ENCODE measurements around the gene ZNF598. TPM values are rescaled to one million over a fixed set of nuclear protein-coding genes. Genes with fewer than 3 reads are reported as not detected.
"Not testable (repeated sequence)": the region's sequence is repeated elsewhere in the genome, so short reads cannot be mapped to it uniquely, and the experiment has no call there.

Gene ZNF598
- total RNA-seq, 3 donors from 2014 or later = 16.0 to 25.2 (median 22.2) TPM

GRCh38 chr16:2016407-2016922 is 6.8 kb upstream of the ZNF598 start:
- H3K9me3 ChIP-seq = no peaks in the 10 kb centered on the region
- intact Hi-C loops (cut with DNase I; ENCODE audit: low total_unique reads) = no loop called here
- H3K27me3 ChIP-seq = peaks cover 8 to 20% of the 10 kb centered on the region in 2 donors
- no peak overlapping the region for H3K4me3 ChIP-seq
- TF ChIP-seq CTCF (IDR thresholded peaks at IDR 0.05) (no peak), POLR2AphosphoS5 (IDR thresholded peaks at IDR 0.05) (no peak), POLR2A (IDR thresholded peaks at IDR 0.05) (no peak)
- no peak for DNase-seq (ENCODE audit: low spot score in 2 of 2)
- H3K36me3 ChIP-seq = no peaks in the 10 kb centered on the region
- no peak overlapping the region for H3K27ac ChIP-seq
- peaks cover 3 to 7% of the 10 kb centered on the region in 2 donors for H3K4me1 ChIP-seq

- Histone ChIP-seq H3K27ac (no peak overlapping the region), H3K27me3 (peaks cover 8 to 20% of the 10 kb centered on the region in 2 donors), H3K4me3 (no peak overlapping the region), H3K36me3 (no peaks in the 10 kb centered on the region), H3K4me1 (peaks cover 3 to 7% of the 10 kb centered on the region in 2 donors), H3K9me3 (no peaks in the 10 kb centered on the region)
- no peak for DNase-seq (ENCODE audit: low spot score in 2 of 2)
- no peak for TF ChIP-seq POLR2AphosphoS5 (IDR thresholded peaks at IDR 0.05)
- intact Hi-C loops (cut with DNase I; ENCODE audit: low total_unique reads) = no loop called here
Observed at GRCh38 chr16:2015947-2016208, 6.3 kb upstream of the ZNF598 start.

- TF ChIP-seq CTCF (IDR thresholded peaks at IDR 0.05) = no peak
- intact Hi-C loops (cut with DNase I; ENCODE audit: low total_unique reads) = no loop called here
- no peak overlapping the region for H3K27ac ChIP-seq
- DNase-seq (ENCODE audit: low spot score in 2 of 2) = no peak
- no peaks in the 10 kb centered on the region for H3K36me3 ChIP-seq
- peaks cover 8 to 15% of the 10 kb centered on the region in 2 donors for H3K27me3 ChIP-seq
- H3K9me3 ChIP-seq = no peaks in the 10 kb centered on the region
- H3K4me3 ChIP-seq = no peak overlapping the region
- H3K4me1 ChIP-seq = peaks cover 1 to 5% of the 10 kb centered on the region in 2 donors
Observed at GRCh38 chr16:2015117-2015946, 5.7 kb upstream of the ZNF598 start.

- H3K27ac ChIP-seq = no peak overlapping the region
- intact Hi-C loops (cut with DNase I; ENCODE audit: low total_unique reads) = no loop called here
Observed at GRCh38 chr16:2013527-2013926, 3.9 kb upstream of the ZNF598 start.

GRCh38 chr16:2011726-2012125 is 2.1 kb upstream of the ZNF598 start:
- H3K4me3 ChIP-seq; H3K36me3 ChIP-seq; H3K9me3 ChIP-seq; H3K27me3 ChIP-seq; DNase-seq (ENCODE audit: low spot score in 2 of 2); intact Hi-C loops (cut with DNase I; ENCODE audit: low total_unique reads); H3K27ac ChIP-seq: not testable (repeated sequence)
- H3K4me1 ChIP-seq = peaks cover 9 to 14% of the 10 kb centered on the region in 2 donors

More at GRCh38 chr16:2013527-2013926, 3.9 kb upstream of the ZNF598 start:
- Histone ChIP-seq H3K4me1 (no peaks in the 10 kb centered on the region), H3K4me3 (no peak overlapping the region), H3K9me3 (no peaks in the 10 kb centered on the region), H3K36me3 (no peaks in the 10 kb centered on the region), H3K27me3 (no peaks in the 10 kb centered on the region)
- TF ChIP-seq CTCF (IDR thresholded peaks at IDR 0.05) (no peak), POLR2A (IDR thresholded peaks at IDR 0.05) (no peak), POLR2AphosphoS5 (IDR thresholded peaks at IDR 0.05) (no peak)
- no peak for DNase-seq (ENCODE audit: low spot score in 2 of 2)

- DNase-seq (ENCODE audit: low spot score in 2 of 2) = no peak
- intact Hi-C loops (cut with DNase I; ENCODE audit: low total_unique reads) = loop anchor here (5.0 kb wide), 1 partner anchor 1802 kb away; no protein-coding TSS in a partner anchor
- H3K4me3 ChIP-seq = peak overlapping the region; percentile 87 to 96 (median 87)
- H3K27ac ChIP-seq = peak overlapping the region; percentile 92 to 97
- TF ChIP-seq POLR2AphosphoS5 (IDR thresholded peaks at IDR 0.05) (no peak), POLR2A (IDR thresholded peaks at IDR 0.05) (no peak), CTCF (IDR thresholded peaks at IDR 0.05) (no peak)
- no peaks in the 10 kb centered on the region for H3K9me3 ChIP-seq
- H3K27me3 ChIP-seq = no peaks in the 10 kb centered on the region
- H3K4me1 ChIP-seq = peaks cover 11 to 26% of the 10 kb centered on the region in 2 donors
- no peaks in the 10 kb centered on the region for H3K36me3 ChIP-seq
Observed at GRCh38 chr16:2009164-2009711, 383 bp downstream of the ZNF598 start.

All from breast epithelium (tissue), 4 donors.